ENCODE data around the gene MYO7B.

Gene MYO7B

DNA sequence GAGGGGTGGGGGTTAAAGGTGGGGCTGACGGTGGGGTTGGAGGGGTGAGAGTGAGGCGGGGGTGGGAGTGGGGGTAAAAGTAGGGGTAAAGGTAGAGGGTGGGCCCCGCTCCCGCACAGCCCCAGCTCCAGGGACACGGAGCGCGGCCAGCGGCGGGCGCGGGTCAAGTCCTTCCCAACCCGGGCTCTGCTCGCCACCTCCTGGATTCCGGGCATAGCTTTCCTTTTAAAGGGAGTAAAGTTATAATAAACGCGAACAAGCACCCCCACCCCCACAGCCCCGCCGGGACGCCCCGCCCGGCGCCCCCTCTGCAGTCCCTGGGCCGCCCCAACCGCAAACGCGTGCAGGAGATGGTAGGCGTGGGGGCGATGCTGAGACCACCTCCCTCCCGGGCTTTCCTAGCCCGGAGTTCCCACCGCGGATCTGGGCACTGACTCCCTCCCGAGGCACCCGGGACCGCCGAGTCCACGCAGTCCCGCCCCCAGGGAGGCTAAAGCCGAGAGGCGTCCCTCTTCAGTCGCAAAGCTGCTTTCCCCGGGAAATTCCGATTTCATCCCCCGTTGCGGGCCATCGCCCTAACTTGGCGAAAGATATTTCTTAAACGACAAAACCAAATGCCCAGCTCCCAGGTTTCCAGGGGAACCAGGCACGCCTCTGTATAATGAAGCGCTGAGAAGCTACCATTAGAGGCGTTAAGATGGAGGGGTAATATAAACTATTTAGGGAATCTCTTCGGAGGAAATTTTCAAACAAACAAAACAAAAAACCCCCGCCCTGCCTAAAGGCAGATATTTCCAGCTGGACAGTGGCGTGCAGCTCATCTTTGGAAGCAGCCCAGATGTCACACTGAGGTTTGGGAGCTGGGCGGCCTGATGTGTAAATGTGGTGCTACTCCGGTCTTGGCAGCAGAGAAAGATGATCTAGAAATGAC is 140.1 kb downstream of the MYO7B start, which contains the start of gene LIMS2:
Gene LIMS2 (minus strand): TSS at position 200 of the 931 bp plus-strand sequence. CDS start 506 bp downstream, outside the sequence.
- H3K27me3 ChIP-seq (ENCODE audit: insufficient read depth, low read length, poor library complexity) = peaks cover 4% of the 10 kb centered on the region
- H3K4me2 ChIP-seq (ENCODE audit: insufficient read depth, low read length) = no peak within 1 kb of the TSS
- ATAC-seq (ENCODE audit: insufficient read depth, low read depth) = no peak
- TF ChIP-seq, protein P1, sequence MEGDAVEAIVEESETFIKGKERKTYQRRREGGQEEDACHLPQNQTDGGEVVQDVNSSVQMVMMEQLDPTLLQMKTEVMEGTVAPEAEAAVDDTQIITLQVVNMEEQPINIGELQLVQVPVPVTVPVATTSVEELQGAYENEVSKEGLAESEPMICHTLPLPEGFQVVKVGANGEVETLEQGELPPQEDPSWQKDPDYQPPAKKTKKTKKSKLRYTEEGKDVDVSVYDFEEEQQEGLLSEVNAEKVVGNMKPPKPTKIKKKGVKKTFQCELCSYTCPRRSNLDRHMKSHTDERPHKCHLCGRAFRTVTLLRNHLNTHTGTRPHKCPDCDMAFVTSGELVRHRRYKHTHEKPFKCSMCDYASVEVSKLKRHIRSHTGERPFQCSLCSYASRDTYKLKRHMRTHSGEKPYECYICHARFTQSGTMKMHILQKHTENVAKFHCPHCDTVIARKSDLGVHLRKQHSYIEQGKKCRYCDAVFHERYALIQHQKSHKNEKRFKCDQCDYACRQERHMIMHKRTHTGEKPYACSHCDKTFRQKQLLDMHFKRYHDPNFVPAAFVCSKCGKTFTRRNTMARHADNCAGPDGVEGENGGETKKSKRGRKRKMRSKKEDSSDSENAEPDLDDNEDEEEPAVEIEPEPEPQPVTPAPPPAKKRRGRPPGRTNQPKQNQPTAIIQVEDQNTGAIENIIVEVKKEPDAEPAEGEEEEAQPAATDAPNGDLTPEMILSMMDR (IDR thresholded peaks at IDR 0.05; ENCODE audit: borderline replicate concordance, extremely low read depth, low read length, poor library complexity, severe bottlenecking) = no peak
- TF ChIP-seq EZH2 (IDR thresholded peaks at IDR 0.05; ENCODE audit: borderline replicate concordance, low read depth, low read length, severe bottlenecking) = no peak
- H4K20me1 ChIP-seq (ENCODE audit: insufficient read depth, low read length) = no peaks in the 10 kb centered on the region
- H2AFZ ChIP-seq (ENCODE audit: low read depth, low read length) = no peak within 1 kb of the TSS
- H3K9ac ChIP-seq (ENCODE audit: low read depth, low read length) = no peak within 1 kb of the TSS
- H3K4me1 ChIP-seq (ENCODE audit: insufficient read depth, low read length) = no peaks in the 10 kb centered on the region
- H3K27ac ChIP-seq (ENCODE audit: low read length) = no peak within 1 kb of the TSS
- H3K36me3 ChIP-seq (ENCODE audit: insufficient read depth, low read length) = no peaks in the 10 kb centered on the region
- H3K79me2 ChIP-seq (ENCODE audit: insufficient read depth, low read length) = no peaks in the 10 kb centered on the region
- H3K4me3 ChIP-seq (ENCODE audit: low read depth in 1 of 2, low read length in 2 of 2) = no peak within 1 kb of the TSS
- DNase-seq = no peak
- no peaks in the 10 kb centered on the region for H3K9me3 ChIP-seq (ENCODE audit: insufficient read depth, low read length, severe bottlenecking)

GRCh38 chr2:127676906-127677305 is 141.4 kb downstream of the MYO7B start:
- H3K4me1 ChIP-seq (ENCODE audit: insufficient read depth, low read length) = no peaks in the 10 kb centered on the region
- H2AFZ ChIP-seq (ENCODE audit: low read depth, low read length) = no peak overlapping the region
- H3K4me2 ChIP-seq (ENCODE audit: insufficient read depth, low read length) = no peak overlapping the region
- TF ChIP-seq, protein P1 (IDR thresholded peaks at IDR 0.05; ENCODE audit: borderline replicate concordance, extremely low read depth, low read length, poor library complexity, severe bottlenecking) = no peak
- no peak for TF ChIP-seq EZH2 (IDR thresholded peaks at IDR 0.05; ENCODE audit: borderline replicate concordance, low read depth, low read length, severe bottlenecking)
- no peaks in the 10 kb centered on the region for H3K36me3 ChIP-seq (ENCODE audit: insufficient read depth, low read length)
- ATAC-seq (ENCODE audit: insufficient read depth, low read depth) = no peak
- DNase-seq = no peak
- no peak overlapping the region for H3K4me3 ChIP-seq (ENCODE audit: low read depth in 1 of 2, low read length in 2 of 2)
- no peaks in the 10 kb centered on the region for H4K20me1 ChIP-seq (ENCODE audit: insufficient read depth, low read length)
- peaks cover 4% of the 10 kb centered on the region for H3K27me3 ChIP-seq (ENCODE audit: insufficient read depth, low read length, poor library complexity)
- H3K9me3 ChIP-seq (ENCODE audit: insufficient read depth, low read length, severe bottlenecking) = no peaks in the 10 kb centered on the region
- H3K27ac ChIP-seq (ENCODE audit: low read length) = no peak overlapping the region
- H3K9ac ChIP-seq (ENCODE audit: low read depth, low read length) = no peak overlapping the region
- H3K79me2 ChIP-seq (ENCODE audit: insufficient read depth, low read length) = no peaks in the 10 kb centered on the region

GRCh38 chr2:127678531-127678930 is 143.0 kb downstream of the MYO7B start:
- no peaks in the 10 kb centered on the region for H3K79me2 ChIP-seq (ENCODE audit: insufficient read depth, low read length)
- H2AFZ ChIP-seq (ENCODE audit: low read depth, low read length) = no peak overlapping the region
- DNase-seq = no peak
- no peaks in the 10 kb centered on the region for H3K36me3 ChIP-seq (ENCODE audit: insufficient read depth, low read length)
- no peak overlapping the region for H3K4me3 ChIP-seq (ENCODE audit: low read depth in 1 of 2, low read length in 2 of 2)
- H3K9ac ChIP-seq (ENCODE audit: low read depth, low read length) = no peak overlapping the region
- H3K9me3 ChIP-seq (ENCODE audit: insufficient read depth, low read length, severe bottlenecking) = no peaks in the 10 kb centered on the region
- H3K27me3 ChIP-seq (ENCODE audit: insufficient read depth, low read length, poor library complexity) = peaks cover 4% of the 10 kb centered on the region
- H3K27ac ChIP-seq (ENCODE audit: low read length) = no peak overlapping the region
- no peak for ATAC-seq (ENCODE audit: insufficient read depth, low read depth)
- H4K20me1 ChIP-seq (ENCODE audit: insufficient read depth, low read length) = no peaks in the 10 kb centered on the region
- TF ChIP-seq, protein P1 (IDR thresholded peaks at IDR 0.05; ENCODE audit: borderline replicate concordance, extremely low read depth, low read length, poor library complexity, severe bottlenecking) = no peak
- no peak for TF ChIP-seq EZH2 (IDR thresholded peaks at IDR 0.05; ENCODE audit: borderline replicate concordance, low read depth, low read length, severe bottlenecking)
- H3K4me1 ChIP-seq (ENCODE audit: insufficient read depth, low read length) = no peaks in the 10 kb centered on the region
- H3K4me2 ChIP-seq (ENCODE audit: insufficient read depth, low read length) = no peak overlapping the region
